ENCODE measurements around the gene OR11A1.
"Not testable (repeated sequence)": the region's sequence is repeated elsewhere in the genome, so short reads cannot be mapped to it uniquely, and the experiment has no call there.

OR11A1 gene

GRCh38 chr6:29477923-29478450 is 21.1 kb upstream of the OR11A1 start:
- no peak for DNase-seq

GRCh38 chr6:29474996-29475395 is 18.1 kb upstream of the OR11A1 start:
- no peak for DNase-seq

GRCh38 chr6:29466241-29466640 is 9.4 kb upstream of the OR11A1 start:
- DNase-seq = no peak

GRCh38 chr6:29465801-29466200 is 8.9 kb upstream of the OR11A1 start:
- DNase-seq = no peak

- no peak for DNase-seq
Observed at GRCh38 chr6:29465279-29465678, 8.4 kb upstream of the OR11A1 start.

GRCh38 chr6:29462022-29462421 is 5.2 kb upstream of the OR11A1 start:
- DNase-seq = no peak

GRCh38 chr6:29461021-29461814 is 4.3 kb upstream of the OR11A1 start:
- no peak for DNase-seq

- no peak for DNase-seq
Observed at GRCh38 chr6:29451471-29452193, 5.2 kb downstream of the OR11A1 start.

- DNase-seq = no peak
Observed at GRCh38 chr6:29447670-29448069, 9.2 kb downstream of the OR11A1 start.

GRCh38 chr6:29444031-29444430 is 12.8 kb downstream of the OR11A1 start:
- DNase-seq = not testable (repeated sequence)

GRCh38 chr6:29442719-29443118 is 14.2 kb downstream of the OR11A1 start:
- no peak for DNase-seq

- DNase-seq = no peak
Observed at GRCh38 chr6:29439006-29439405, 17.9 kb downstream of the OR11A1 start, which contains the start of gene OR10C1. TSS of gene OR10C1 (plus strand) at chr6:29439306. CDS start at chr6:29440016, 710 bp downstream.

GRCh38 chr6:29436730-29437129 is 20.1 kb downstream of the OR11A1 start:
- not testable (repeated sequence) for DNase-seq

GRCh38 chr6:29426654-29427053 is 30.2 kb downstream of the OR11A1 start:
- DNase-seq = no peak

- DNase-seq = no peak
Observed at GRCh38 chr6:29425075-29425474, 31.8 kb downstream of the OR11A1 start.

GRCh38 chr6:29424575-29424974 is 32.3 kb downstream of the OR11A1 start:
- no peak for DNase-seq

GRCh38 chr6:29424168-29424567 is 32.7 kb downstream of the OR11A1 start:
- no peak for DNase-seq

GRCh38 chr6:29419516-29419915 is 37.4 kb downstream of the OR11A1 start:
- DNase-seq = no peak

- no peak for DNase-seq
Observed at GRCh38 chr6:29414588-29414987, 42.3 kb downstream of the OR11A1 start, which contains the start of gene OR12D1. TSS of gene OR12D1 (plus strand) at chr6:29414928.

GRCh38 chr6:29403801-29404200 is 53.1 kb downstream of the OR11A1 start:
- DNase-seq = no peak

- no peak for DNase-seq
Observed at GRCh38 chr6:29399525-29399924, 57.3 kb downstream of the OR11A1 start.

GRCh38 chr6:29395331-29395730 is 61.5 kb downstream of the OR11A1 start, which contains the start of gene OR12D2:
TSS of gene OR12D2 (plus strand) at chr6:29395631. CDS start at chr6:29396700, 1,069 bp downstream.
- DNase-seq = no peak

GRCh38 chr6:29388533-29388932 is 68.3 kb downstream of the OR11A1 start:
- DNase-seq = no peak

- no peak for DNase-seq
Observed at GRCh38 chr6:29376003-29376402, 80.9 kb downstream of the OR11A1 start.

Data from stimulated activated CD8-positive, alpha-beta memory T cell treated with anti-CD3 and anti-CD28 coated beads, Interleukin-4, amount 100 ng/mL, for 48 hours (primary cell).